H9 (cell line): ENCODE measurements around the gene SIPA1L2. TPM values are rescaled to one million over a fixed set of nuclear protein-coding genes. Genes with fewer than 3 reads are reported as not detected.

Experiments
- DNase-seq: peaks from one replicate; pipeline ENCODE4 v3.0.0-alpha.2; 2017
- H2AFZ ChIP-seq: one replicate; pipeline ENCODE4 v1.6.1; 2013; ENCODE audit warnings: mild to moderate bottlenecking, low read length, control low read depth, moderate library complexity
- H2AK5ac ChIP-seq: 2 replicates; pipeline ENCODE4 v1.6.1; 2013; ENCODE audit warnings: low read length, control low read depth, mixed read lengths; ENCODE audit not compliant: insufficient read length
- H2BK120ac ChIP-seq: one replicate; pipeline ENCODE4 v1.6.1; 2013; ENCODE audit warnings: low read depth, mild to moderate bottlenecking, low read length, control low read depth, inconsistent platforms; ENCODE audit not compliant: poor library complexity, severe bottlenecking
- H2BK12ac ChIP-seq: 2 replicates; pipeline ENCODE4 v1.6.1; 2013; ENCODE audit warnings: low read length, control low read depth, mixed read lengths, low read depth; ENCODE audit not compliant: insufficient read length
- H2BK15ac ChIP-seq: 2 replicates; pipeline ENCODE4 v1.6.1; 2013; ENCODE audit warnings: low read depth, low read length, control low read depth
- H2BK20ac ChIP-seq: one replicate; pipeline ENCODE4 v1.6.1; 2013; ENCODE audit warnings: low read depth, mild to moderate bottlenecking, low read length, control low read depth, inconsistent platforms; ENCODE audit not compliant: poor library complexity, severe bottlenecking
- H2BK5ac ChIP-seq: 2 replicates; pipeline ENCODE4 v1.6.1; 2013; ENCODE audit warnings: low read length, control low read depth, mixed read lengths; ENCODE audit not compliant: insufficient read length
- H3K14ac ChIP-seq: 2 replicates; pipeline ENCODE4 v1.6.1; 2013; ENCODE audit warnings: low read length, control low read depth; ENCODE audit not compliant: insufficient read depth
- H3K18ac ChIP-seq: 2 replicates; pipeline ENCODE4 v1.6.1; 2013; ENCODE audit warnings: low read depth, mild to moderate bottlenecking, mixed read lengths, low read length, control low read depth; ENCODE audit not compliant: insufficient read length
- H3K23ac ChIP-seq: 2 replicates; pipeline ENCODE4 v1.6.1; 2013; ENCODE audit warnings: low read length, control low read depth, mixed read lengths, low read depth; ENCODE audit not compliant: insufficient read length
- H3K23me2 ChIP-seq: 2 replicates; pipeline ENCODE4 v1.6.1; 2013; ENCODE audit warnings: low read depth, mild to moderate bottlenecking, mixed read lengths, low read length, control low read depth; ENCODE audit not compliant: insufficient read length, poor library complexity, severe bottlenecking
- H3K27ac ChIP-seq: 2 replicates; pipeline ENCODE4 v1.5.1; 2013; ENCODE audit warnings: low read length, control low read depth, mixed read lengths, low read depth; ENCODE audit not compliant: insufficient read length
- H3K27me3 ChIP-seq: 2 replicates; pipeline ENCODE4 v1.6.1; 2013; ENCODE audit warnings: low read length, control low read depth, inconsistent platforms; ENCODE audit not compliant: insufficient read depth
- H3K4ac ChIP-seq: 2 replicates; pipeline ENCODE4 v1.6.1; 2013; ENCODE audit warnings: low read depth, mild to moderate bottlenecking, control low read depth, inconsistent platforms, low read length, moderate library complexity
- H3K4me1 ChIP-seq: 2 replicates; pipeline ENCODE4 v1.6.1; 2013; ENCODE audit warnings: low read length, control low read depth, inconsistent platforms; ENCODE audit not compliant: insufficient read depth
- H3K4me2 ChIP-seq: 2 replicates; pipeline ENCODE4 v1.6.1; 2013; ENCODE audit warnings: low read length, control low read depth, mixed read lengths; ENCODE audit not compliant: insufficient read length, insufficient read depth
- H3K56ac ChIP-seq: 2 replicates; pipeline ENCODE4 v1.6.1; 2013; ENCODE audit warnings: low read depth, mild to moderate bottlenecking, mixed read lengths, low read length, control low read depth; ENCODE audit not compliant: insufficient read length
- H3K79me1 ChIP-seq: 2 replicates; pipeline ENCODE4 v1.6.1; 2013; ENCODE audit warnings: low read depth, mild to moderate bottlenecking, moderate library complexity, low read length, control low read depth, inconsistent platforms; ENCODE audit not compliant: insufficient read depth, poor library complexity, severe bottlenecking
- H3K79me2 ChIP-seq: 2 replicates; pipeline ENCODE4 v1.6.1; 2013; ENCODE audit warnings: low read length, control low read depth, inconsistent platforms; ENCODE audit not compliant: insufficient read depth
- H3K9ac ChIP-seq: 2 replicates; pipeline ENCODE4 v1.6.1; 2013; ENCODE audit warnings: low read length, control low read depth, mixed read lengths; ENCODE audit not compliant: insufficient read length; ENCODE audit errors: extremely low read depth
- H3K9me3 ChIP-seq: one replicate; pipeline ENCODE4 v1.6.1; 2013; ENCODE audit warnings: low read depth, low read length, inconsistent platforms; ENCODE audit not compliant: control insufficient read depth
- H3T11ph ChIP-seq: one replicate; pipeline ENCODE4 v1.6.1; 2013; ENCODE audit warnings: mild to moderate bottlenecking, low read length, control low read depth, inconsistent platforms
- H4K20me1 ChIP-seq: one replicate; pipeline ENCODE4 v1.6.1; 2013; ENCODE audit not compliant: control insufficient read depth, insufficient read length, insufficient read depth
- H4K5ac ChIP-seq: 2 replicates; pipeline ENCODE4 v1.6.1; 2013; ENCODE audit warnings: low read depth, mild to moderate bottlenecking, mixed read lengths, low read length, control low read depth; ENCODE audit not compliant: insufficient read length
- H4K8ac ChIP-seq: replicated peaks from 2 replicates; pipeline ENCODE4 v1.6.1; 2013; ENCODE audit warnings: low read length, control low read depth, mixed read lengths, low read depth; ENCODE audit not compliant: insufficient read length
- H4K91ac ChIP-seq: 2 replicates; pipeline ENCODE4 v1.6.1; 2013; ENCODE audit warnings: low read depth, mild to moderate bottlenecking, moderate library complexity, mixed read lengths, low read length, control low read depth; ENCODE audit not compliant: insufficient read length
- H3K27ac Mint-ChIP-seq, 3 experiments: 2 replicates in 2 of 3; 3 replicates in 1 of 3; pipeline ENCODE4 v1.8.0; 2020 to 2021; ENCODE audit warnings: mixed read lengths in 3 of 3, mild to moderate bottlenecking in 1 of 3, moderate library complexity in 1 of 3
- H3K27me3 Mint-ChIP-seq: 2 replicates; pipeline ENCODE4 v1.8.0; 2021; ENCODE audit warnings: low read depth, mild to moderate bottlenecking, moderate library complexity, mixed read lengths
- H3K36me3 Mint-ChIP-seq, 3 experiments: 2 replicates in 2 of 3; 3 replicates in 1 of 3; pipeline ENCODE4 v1.8.0; 2020 to 2021; ENCODE audit warnings: low read depth in 3 of 3, mixed read lengths in 3 of 3; ENCODE audit not compliant: insufficient read depth in 1 of 3
- H3K4me1 Mint-ChIP-seq, 2 experiments: 2 replicates each; pipeline ENCODE4 v1.8.0; 2020; ENCODE audit warnings: mixed read lengths in 2 of 2
- H3K4me3 Mint-ChIP-seq, 2 experiments: 2 replicates in 1 of 2; 3 replicates in 1 of 2; pipeline ENCODE4 v1.8.0; 2020 to 2021; ENCODE audit warnings: mild to moderate bottlenecking in 2 of 2, mixed read lengths in 2 of 2, moderate library complexity in 1 of 2
- H3K9me3 Mint-ChIP-seq, 2 experiments: 2 replicates in 1 of 2; 3 replicates in 1 of 2; pipeline ENCODE4 v1.8.0; 2020; ENCODE audit warnings: mild to moderate bottlenecking in 2 of 2, mixed read lengths in 2 of 2, moderate library complexity in 1 of 2
- WGBS: extraction: QIAGEN DNeasy Blood & Tissue Kit; methylation state at CpG from one replicate; pipeline ENCODE4 v1.1.7; 2013; ENCODE audit warnings: missing lambda C conversion rate, low lambda C conversion rate, mixed read lengths; ENCODE audit not compliant: insufficient read length; ENCODE audit errors: extremely low coverage; 5-methylcytosine and 5-hydroxymethylcytosine counted together
- total RNA-seq: library from RNA; stranded (reverse); gene quantifications from 2 replicates; pipeline ENCODE4 v1.2.1, GENCODE V29; 2021
- TF ChIP-seq, protein P1 (sequence below): fragments of 200-600 bp; sonication (generic); conservative IDR thresholded peaks from 3 replicates; pipeline ENCODE4 v1.8.0; 2021; ENCODE audit warnings: antibody characterized with exemption, mild to moderate bottlenecking

Gene SIPA1L2
- total RNA-seq, 1 experiment from 2014 or later, result 5.2 TPM

DNA sequence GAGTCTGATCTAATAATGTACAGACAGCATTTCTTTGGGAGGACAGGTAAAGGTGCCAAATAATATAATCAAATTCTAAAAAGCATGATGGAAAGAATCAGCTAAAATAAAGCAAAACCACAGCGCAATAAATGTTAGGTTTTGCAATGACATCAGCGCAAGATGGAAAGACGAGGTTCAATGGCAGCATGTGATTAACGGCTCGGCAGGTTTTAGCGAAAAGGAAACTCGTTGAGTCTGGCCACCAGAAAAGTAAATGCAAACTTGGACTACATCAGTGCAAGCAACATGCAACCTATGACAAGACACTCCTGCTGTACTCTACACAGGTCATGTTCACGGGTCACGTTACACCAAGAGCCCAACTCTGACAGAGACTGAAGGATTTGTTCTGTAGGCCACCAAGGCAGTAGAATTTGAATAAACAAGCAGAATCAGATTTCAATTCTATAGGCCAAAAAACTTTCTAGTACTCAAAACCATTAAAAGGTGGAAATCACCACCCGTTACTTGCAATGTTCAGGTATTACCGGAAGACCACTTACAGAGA is 4.5 kb downstream of the SIPA1L2 start:
- peaks cover 66 to 70% of the 10 kb centered on the region in 2 experiments for H3K4me1 Mint-ChIP-seq

More for the DNA sequence above, 4.5 kb downstream of the SIPA1L2 start:
- Histone ChIP-seq H3K4ac (no peak overlapping the region), H4K5ac (no peak overlapping the region), H3K79me1 (no peaks in the 10 kb centered on the region), H4K8ac (no peak overlapping the region), H2BK5ac (no peak overlapping the region), H3K79me2 (no peaks in the 10 kb centered on the region), H3T11ph (no peak overlapping the region), H2AFZ (no peak overlapping the region), H2BK12ac (no peak overlapping the region), H3K27ac (no peak overlapping the region), H2BK15ac (no peak overlapping the region), H3K56ac (no peak overlapping the region), H3K23ac (no peak overlapping the region), H3K14ac (no peak overlapping the region), H4K91ac (no peak overlapping the region), H3K9ac (no peak overlapping the region), H2AK5ac (no peak overlapping the region), H3K4me1 (peaks cover 11% of the 10 kb centered on the region; the same call in 1 of the 2 replicates), H2BK20ac (no peak overlapping the region), H3K4me2 (no peak overlapping the region), H3K9me3 (no peaks in the 10 kb centered on the region), H3K18ac (no peak overlapping the region), H4K20me1 (no peaks in the 10 kb centered on the region), H2BK120ac (no peak overlapping the region), H3K27me3 (peaks cover 7% of the 10 kb centered on the region; the same call in 1 of the 2 replicates), H3K23me2 (peaks cover 3% of the 10 kb centered on the region)
- H3K36me3 Mint-ChIP-seq, result no peaks in the 10 kb centered on the region; a peak in 1 of 7 replicates
- peaks cover 19% of the 10 kb centered on the region for H3K27me3 Mint-ChIP-seq
- DNase-seq, result no peak
- WGBS, result no CpG with 5 or more reads among the region's 11 CpGs
- TF ChIP-seq, protein P1, sequence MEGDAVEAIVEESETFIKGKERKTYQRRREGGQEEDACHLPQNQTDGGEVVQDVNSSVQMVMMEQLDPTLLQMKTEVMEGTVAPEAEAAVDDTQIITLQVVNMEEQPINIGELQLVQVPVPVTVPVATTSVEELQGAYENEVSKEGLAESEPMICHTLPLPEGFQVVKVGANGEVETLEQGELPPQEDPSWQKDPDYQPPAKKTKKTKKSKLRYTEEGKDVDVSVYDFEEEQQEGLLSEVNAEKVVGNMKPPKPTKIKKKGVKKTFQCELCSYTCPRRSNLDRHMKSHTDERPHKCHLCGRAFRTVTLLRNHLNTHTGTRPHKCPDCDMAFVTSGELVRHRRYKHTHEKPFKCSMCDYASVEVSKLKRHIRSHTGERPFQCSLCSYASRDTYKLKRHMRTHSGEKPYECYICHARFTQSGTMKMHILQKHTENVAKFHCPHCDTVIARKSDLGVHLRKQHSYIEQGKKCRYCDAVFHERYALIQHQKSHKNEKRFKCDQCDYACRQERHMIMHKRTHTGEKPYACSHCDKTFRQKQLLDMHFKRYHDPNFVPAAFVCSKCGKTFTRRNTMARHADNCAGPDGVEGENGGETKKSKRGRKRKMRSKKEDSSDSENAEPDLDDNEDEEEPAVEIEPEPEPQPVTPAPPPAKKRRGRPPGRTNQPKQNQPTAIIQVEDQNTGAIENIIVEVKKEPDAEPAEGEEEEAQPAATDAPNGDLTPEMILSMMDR, result no peak
- no peaks in the 10 kb centered on the region for H3K9me3 Mint-ChIP-seq
- H3K4me3 Mint-ChIP-seq, result no peak overlapping the region
- H3K27ac Mint-ChIP-seq, result no peak overlapping the region
